ENCODE data around the gene TTYH3.

DNA sequence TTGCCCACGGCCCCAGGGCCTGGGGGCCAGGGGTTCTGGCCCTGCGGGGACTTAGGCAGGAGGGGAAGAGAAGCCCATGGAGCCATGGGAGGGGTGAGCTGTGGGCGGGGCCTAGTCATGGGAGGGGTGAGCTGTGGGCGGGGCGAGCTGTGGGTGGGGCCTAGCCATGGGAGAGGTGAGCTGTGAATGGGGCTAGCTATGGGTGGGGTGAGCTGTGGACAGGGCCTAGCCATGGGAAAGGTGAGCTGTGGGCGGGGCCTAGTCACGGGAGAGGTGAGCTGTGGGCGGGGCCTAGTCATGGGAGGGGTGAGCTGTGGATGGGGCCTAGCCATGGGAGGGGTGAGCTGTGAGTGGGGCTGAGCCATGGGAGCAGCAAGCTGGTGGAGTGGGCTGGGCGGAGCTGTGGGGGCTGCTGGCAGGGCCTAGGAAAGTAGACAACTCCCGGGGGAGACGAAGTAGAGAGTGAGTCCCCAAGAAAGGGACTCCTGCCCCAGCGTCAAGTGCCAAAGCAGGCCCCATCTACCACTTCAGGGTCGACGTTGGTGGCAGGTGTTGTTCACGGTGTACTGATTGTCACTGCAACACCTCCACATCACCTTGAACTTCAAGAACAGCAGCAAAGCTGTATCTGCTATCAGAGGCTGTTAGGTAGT lies 19.2 kb upstream of the TTYH3 start:
- TF ChIP-seq, protein P1, sequence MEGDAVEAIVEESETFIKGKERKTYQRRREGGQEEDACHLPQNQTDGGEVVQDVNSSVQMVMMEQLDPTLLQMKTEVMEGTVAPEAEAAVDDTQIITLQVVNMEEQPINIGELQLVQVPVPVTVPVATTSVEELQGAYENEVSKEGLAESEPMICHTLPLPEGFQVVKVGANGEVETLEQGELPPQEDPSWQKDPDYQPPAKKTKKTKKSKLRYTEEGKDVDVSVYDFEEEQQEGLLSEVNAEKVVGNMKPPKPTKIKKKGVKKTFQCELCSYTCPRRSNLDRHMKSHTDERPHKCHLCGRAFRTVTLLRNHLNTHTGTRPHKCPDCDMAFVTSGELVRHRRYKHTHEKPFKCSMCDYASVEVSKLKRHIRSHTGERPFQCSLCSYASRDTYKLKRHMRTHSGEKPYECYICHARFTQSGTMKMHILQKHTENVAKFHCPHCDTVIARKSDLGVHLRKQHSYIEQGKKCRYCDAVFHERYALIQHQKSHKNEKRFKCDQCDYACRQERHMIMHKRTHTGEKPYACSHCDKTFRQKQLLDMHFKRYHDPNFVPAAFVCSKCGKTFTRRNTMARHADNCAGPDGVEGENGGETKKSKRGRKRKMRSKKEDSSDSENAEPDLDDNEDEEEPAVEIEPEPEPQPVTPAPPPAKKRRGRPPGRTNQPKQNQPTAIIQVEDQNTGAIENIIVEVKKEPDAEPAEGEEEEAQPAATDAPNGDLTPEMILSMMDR (IDR thresholded peaks at IDR 0.05; ENCODE audit: low read depth, low read length, poor library complexity, severe bottlenecking), result no peak
- TF ChIP-seq EZH2phosphoT487 (IDR thresholded peaks at IDR 0.05; ENCODE audit: borderline replicate concordance, low read length), result no peak

All from DOHH2 (cell line).